NCI-H446 treated with DMSO at 0.1 percent for 48 hours (cell line): ENCODE data around the gene CACNB2.

Experiments used
- DNase-seq: peaks from one replicate; lab custom pipeline; 2025; lab: John Stamatoyannopoulos, UW

Gene CACNB2

DNA sequence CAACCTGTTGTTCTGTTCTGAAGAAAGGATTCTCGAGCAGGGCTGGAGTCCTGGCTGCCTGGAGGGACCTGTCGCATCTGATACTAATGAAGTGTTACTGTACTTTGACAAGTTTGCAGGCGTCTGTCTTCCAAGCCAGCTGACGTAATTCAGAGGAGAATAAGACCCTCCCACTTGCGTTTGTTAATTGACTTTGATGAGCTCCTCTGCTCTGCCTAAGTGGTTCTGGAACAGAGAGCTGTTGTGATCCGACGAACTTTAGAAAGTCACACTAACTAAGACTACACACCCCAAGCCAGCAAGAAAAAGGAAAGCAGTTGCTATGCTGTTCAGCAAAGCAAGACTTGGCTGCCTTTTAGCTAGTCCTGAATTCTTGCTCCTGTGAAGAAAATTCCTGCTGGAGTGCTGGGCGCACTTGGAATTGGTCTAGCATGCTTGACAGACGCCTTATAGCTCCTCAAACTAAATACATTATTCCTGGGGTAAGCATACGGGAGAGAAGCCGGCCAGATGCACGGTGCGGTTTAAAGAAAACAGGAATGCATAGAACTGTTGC is 200.3 kb downstream of the CACNB2 start:
- DNase-seq: no peak

DNA sequence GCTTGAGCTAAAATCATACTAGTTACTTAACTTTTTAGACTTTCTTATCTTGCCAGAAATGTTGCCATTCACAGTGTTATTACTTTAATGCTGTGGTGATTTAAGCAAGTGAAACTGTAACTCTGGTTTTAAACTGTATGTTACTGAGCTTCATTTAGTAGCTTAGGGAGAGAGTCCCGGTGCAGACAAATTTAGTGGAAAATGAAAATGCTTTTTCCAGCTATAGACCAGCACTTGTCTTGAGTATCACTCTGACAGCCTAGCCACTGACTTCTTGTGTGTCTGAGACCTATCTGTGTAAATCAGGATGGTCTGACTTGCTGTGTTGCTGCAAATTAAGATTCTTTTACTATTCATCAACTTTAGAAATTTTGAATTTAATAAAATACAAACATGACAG is 200.8 kb downstream of the CACNB2 start:
- DNase-seq: no peak

GRCh38 chr10:18343573-18343972 is 203.3 kb downstream of the CACNB2 start:
- DNase-seq: no peak

GRCh38 chr10:18345308-18345707 is 205.1 kb downstream of the CACNB2 start:
- DNase-seq: no peak

GRCh38 chr10:18350340-18350739 is 210.1 kb downstream of the CACNB2 start:
- no peak for DNase-seq

DNA sequence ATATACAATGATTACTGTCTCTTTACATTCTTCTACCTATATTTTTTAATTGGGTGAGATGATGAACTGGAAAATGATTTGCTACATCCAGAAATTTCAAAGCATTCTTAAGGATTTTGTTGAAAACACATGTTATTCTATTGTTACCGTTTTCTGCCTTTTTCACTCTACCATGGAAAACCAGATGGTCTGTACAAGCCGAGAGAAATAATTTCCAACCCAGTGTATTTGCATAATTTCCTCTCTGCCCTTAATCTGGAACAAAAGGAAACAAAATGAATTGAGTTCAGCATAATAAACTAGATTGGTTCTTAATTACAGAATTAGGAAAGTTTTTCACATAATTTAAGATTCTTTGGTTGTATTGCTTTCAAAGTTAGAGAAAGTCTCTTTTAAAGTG is 211.2 kb downstream of the CACNB2 start:
- no peak for DNase-seq

DNA sequence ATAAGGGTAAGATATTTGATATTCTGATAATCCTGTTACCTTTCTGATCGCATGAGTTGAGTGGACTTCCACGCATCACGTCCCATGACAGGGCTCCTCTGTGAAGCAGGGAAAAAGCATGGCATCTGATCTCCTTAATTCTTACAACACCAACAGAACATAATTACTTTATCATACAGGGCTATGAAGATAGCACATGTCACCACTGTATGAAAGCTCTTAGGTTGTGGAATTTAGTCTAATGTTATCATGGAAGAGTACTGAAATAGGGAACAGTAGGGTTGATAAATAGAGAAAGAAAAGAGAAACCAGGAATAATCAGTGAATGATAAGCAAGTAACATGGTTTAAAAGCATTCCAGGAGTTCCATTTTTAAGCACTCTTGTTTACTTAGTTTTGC is 212.0 kb downstream of the CACNB2 start:
- DNase-seq: no peak

- DNase-seq: no peak
These were observed 219.6 kb downstream of the CACNB2 start for GRCh38 chr10:18359812-18360211.

DNA sequence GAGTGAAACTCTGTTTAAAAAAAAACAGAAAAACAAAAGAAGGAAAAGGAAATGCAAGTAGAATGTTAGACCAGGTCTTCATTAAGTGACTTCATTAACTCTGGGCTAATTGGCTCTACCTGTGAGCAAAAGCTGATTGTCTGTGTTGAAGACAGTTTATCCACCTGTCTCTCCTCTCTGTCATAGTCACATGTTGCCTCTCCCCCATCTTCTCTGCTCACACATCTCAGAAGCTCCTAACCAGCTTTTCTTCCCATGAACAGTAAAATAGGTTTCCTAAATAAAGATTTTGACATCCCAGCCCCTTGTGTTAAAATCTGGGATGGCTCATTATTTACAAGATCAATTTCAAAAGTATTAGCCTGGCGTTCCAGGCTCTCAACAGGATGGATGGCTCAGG is 222.7 kb downstream of the CACNB2 start:
- DNase-seq: no peak

GRCh38 chr10:18364987-18365775 is 225.0 kb downstream of the CACNB2 start:
- no peak for DNase-seq

- no peak for DNase-seq
These were observed 227.6 kb downstream of the CACNB2 start for GRCh38 chr10:18367840-18368239.

DNA sequence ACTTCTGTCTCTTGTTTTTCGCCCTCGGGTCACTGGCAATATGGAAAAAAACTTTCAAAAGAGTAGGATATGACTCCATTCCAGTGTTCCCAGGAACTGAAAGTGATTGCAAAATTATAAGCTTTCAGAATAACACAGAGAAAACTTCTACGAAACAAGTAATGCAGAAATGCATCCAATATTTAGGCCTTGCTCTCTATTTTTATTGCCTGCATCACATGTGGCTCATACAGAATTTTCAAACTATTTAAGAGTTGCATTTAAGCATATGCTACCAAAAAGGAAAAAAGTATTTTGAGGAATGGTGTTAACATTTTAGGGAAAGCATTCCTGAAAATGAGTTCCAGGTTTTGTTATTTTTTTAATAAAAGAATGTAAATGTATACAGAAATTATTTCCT is 228.0 kb downstream of the CACNB2 start:
- no peak for DNase-seq

DNA sequence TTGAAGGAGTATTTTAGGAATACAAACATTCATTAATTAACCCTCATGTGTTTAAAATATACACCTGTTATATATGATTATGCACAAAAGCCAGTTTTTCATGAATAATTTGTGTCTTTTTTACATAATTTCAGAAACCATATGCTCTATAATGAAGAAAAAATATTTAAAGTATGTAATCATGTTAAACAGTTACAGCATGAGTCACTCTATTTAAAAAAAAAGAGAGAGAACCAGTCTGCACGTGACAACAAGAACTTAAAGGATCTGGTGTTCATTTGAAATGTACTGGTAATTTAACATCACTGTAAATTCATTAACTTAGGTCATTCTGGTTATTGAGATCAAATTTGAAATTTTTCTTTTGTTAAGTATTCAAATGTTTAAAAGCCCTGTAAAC is 228.5 kb downstream of the CACNB2 start:
- no peak for DNase-seq

DNA sequence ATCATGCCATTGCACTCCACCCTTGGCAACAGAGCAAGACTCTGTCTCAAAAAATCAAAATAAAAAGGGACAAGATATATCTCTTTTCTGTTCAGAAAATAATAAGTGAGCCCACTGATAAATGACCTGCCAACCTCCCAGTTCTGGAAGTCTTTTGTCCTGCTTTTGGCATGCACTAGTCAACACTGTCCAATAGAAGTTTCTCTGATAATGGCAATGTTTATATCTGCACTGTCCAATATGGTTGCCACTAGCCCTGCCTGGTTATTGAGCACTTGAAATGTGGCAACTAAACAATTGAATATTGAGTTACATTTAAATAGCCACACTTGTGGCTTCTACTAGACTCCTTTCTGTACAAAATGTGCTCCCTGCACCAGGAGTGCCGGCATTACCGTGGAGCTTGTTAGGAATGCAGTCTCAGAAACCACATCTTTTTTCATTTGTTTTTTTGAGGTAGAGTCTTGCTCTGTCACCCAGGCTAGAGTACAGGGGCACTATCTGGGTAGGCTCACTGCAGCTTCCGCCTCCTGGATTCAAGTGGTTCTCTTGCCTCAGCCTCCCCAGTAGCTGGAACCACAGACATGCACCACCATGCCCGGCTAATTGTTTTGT is 229.7 kb downstream of the CACNB2 start:
- no peak for DNase-seq

DNA sequence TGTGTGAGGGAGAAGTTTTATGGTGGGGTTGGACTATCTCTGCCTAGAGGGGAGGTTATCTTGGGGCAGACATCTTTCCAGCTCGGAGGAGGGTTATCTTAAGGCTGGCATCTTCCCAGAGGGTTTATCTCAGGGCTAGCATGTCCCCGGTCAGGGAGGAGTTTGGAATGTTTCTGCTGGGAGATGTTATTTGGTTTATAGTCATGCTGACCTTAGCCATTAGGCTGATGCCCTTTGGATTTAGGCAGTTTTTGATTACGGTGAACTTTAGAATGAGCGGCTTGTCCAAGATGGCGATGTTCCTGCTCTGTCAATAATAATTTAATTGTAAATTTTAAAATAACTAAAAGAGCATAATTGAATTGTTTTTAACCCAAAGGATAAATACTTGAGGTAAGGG is 236.4 kb downstream of the CACNB2 start:
- DNase-seq: no peak

GRCh38 chr10:18377898-18378297 is 237.7 kb downstream of the CACNB2 start:
- DNase-seq: no peak

DNA sequence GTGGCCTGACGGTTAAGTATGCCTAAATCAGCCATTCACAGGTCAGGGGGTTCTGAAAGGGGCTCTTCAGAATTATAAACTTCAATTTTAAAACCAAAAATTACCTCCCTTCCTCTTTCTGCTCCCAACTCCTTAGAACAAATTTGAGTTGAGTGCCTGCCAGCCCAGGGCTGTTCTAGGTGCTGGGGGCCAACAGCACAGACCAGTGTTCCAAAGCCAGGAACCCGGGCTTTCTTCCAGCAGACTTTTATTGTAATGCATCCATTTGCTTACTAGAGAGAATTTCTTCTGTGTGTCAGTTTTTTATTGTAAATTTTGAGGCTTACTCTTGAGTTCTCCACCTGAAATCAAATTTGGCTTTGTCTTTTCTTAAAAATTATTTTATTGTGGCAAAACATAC is 238.5 kb downstream of the CACNB2 start:
- DNase-seq: no peak

GRCh38 chr10:18381679-18382078 is 241.5 kb downstream of the CACNB2 start:
- DNase-seq: no peak

GRCh38 chr10:18397906-18398305 is 257.7 kb downstream of the CACNB2 start:
- DNase-seq: no peak

- DNase-seq: no peak
These were observed 258.9 kb downstream of the CACNB2 start for GRCh38 chr10:18399158-18399557.

GRCh38 chr10:18400201-18400905 is 260.1 kb downstream of the CACNB2 start:
- no peak for DNase-seq

DNA sequence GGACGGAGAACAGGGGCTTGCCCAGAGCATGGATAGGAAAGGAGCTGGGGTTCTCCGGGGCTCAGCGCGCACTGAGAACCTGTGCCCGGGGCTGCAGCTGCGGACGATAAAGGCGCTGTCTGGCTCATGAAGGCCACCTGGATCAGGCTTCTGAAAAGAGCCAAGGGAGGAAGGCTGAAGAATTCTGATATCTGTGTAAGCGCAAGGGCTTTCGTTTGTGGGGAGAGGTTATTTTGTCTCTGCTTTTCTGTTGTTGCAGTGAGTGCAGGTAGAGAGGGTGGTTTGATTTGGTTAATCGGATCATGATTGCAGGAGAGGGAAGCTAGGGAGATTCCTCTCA is 260.7 kb downstream of the CACNB2 start:
- no peak for DNase-seq
